Tibial artery (tissue), 4 donors: ENCODE results near the gene ATN1.
"Not testable (repeated sequence)": the region's sequence is repeated elsewhere in the genome, so short reads cannot be mapped to it uniquely, and the experiment has no call there.

Experiments used
- DNase-seq, 2 donors: peaks; one replicate each; pipeline ENCODE4 v3.0.0-alpha.2; 2019
- H3K27ac ChIP-seq, 2 donors: fragments of 200-600 bp; sonication (generic) in 1 of 2; 1 replicate in 1 of 2; 2 replicates in 1 of 2; pipeline ENCODE4 v1.5.1; 2018 to 2019; ENCODE audit warnings: mild to moderate bottlenecking in 1 of 2
- H3K27me3 ChIP-seq, 2 donors: fragments of 200-600 bp; sonication (generic) in 1 of 2; one replicate each; pipeline versions ENCODE4 v1.5.1 to v1.6.0; 2016 to 2019
- H3K36me3 ChIP-seq, 3 donors: fragments of 200-600 bp; sonication (generic) in 2 of 3; one replicate each; pipeline ENCODE4 v1.5.1; 2016 to 2019; ENCODE audit warnings: mild to moderate bottlenecking in 2 of 3
- H3K4me1 ChIP-seq, 4 donors: fragments of 200-600 bp; sonication (generic) in 2 of 4; 1 replicate in 3 of 4; 2 replicates in 1 of 4; pipeline ENCODE4 v1.5.1; 2016 to 2019
- H3K4me3 ChIP-seq, 2 donors: fragments of 200-600 bp; sonication (generic) in 1 of 2; 1 replicate in 1 of 2; 2 replicates in 1 of 2; pipeline ENCODE4 v1.5.1; 2018 to 2019; ENCODE audit warnings: mild to moderate bottlenecking in 2 of 2
- H3K9me3 ChIP-seq, 3 donors: fragments of 200-600 bp; sonication (generic) in 1 of 3; one replicate each; pipeline ENCODE4 v1.5.1; 2016 to 2019
- CTCF ChIP-seq, 2 experiments: fragments of 200-600 bp in 1 of 2; fragments of 450-650 bp in 1 of 2; IDR thresholded peaks; one replicate each; pipeline ENCODE4 v1.5.1; 2017 to 2019; ENCODE audit warnings: antibody characterized with exemption in 2 of 2, mild to moderate bottlenecking in 1 of 2, moderate library complexity in 1 of 2
- intact Hi-C: fragments of 100-400 bp; cut with DNase I; formaldehyde crosslinking; loops from one replicate; pipeline ENCODE4 v1.15.0; 2023; ENCODE audit warnings: low total_unique reads

ATN1 gene

GRCh38 chr12:6887460-6887859, 40.3 kb upstream of the ATN1 start:
- Histone ChIP-seq H3K36me3 (peaks cover 8 to 34% (median 21%) of the 10 kb centered on the region in 3 donors), H3K27ac (no peak overlapping the region)
- DNase-seq = no peak

GRCh38 chr12:6888360-6888759, 39.4 kb upstream of the ATN1 start:
- no peak for DNase-seq

More at GRCh38 chr12:6887460-6887859, 40.3 kb upstream of the ATN1 start:
- intact Hi-C loops = no loop called here
- Histone ChIP-seq H3K4me1 (peaks cover 0 to 15% (median 5%) of the 10 kb centered on the region in 4 donors), H3K9me3 (no peaks in the 10 kb centered on the region), H3K4me3 (no peak overlapping the region), H3K27me3 (peaks cover 0 to 3% of the 10 kb centered on the region in 2 donors)
- TF ChIP-seq CTCF (IDR thresholded peaks at IDR 0.05) = no peak

GRCh38 chr12:6888794-6889193, 39.0 kb upstream of the ATN1 start:
- H3K27me3 ChIP-seq, H3K9me3 ChIP-seq, DNase-seq, intact Hi-C loops, H3K27ac ChIP-seq, H3K4me3 ChIP-seq: not testable (repeated sequence)
- Histone ChIP-seq H3K4me1 (peaks cover 0 to 15% (median 5%) of the 10 kb centered on the region in 4 donors), H3K36me3 (peaks cover 6 to 20% (median 11%) of the 10 kb centered on the region in 3 donors)

More at GRCh38 chr12:6888360-6888759, 39.4 kb upstream of the ATN1 start:
- TF ChIP-seq CTCF (IDR thresholded peaks at IDR 0.05) = no peak
- intact Hi-C loops = no loop called here
- Histone ChIP-seq H3K27ac (no peak overlapping the region), H3K9me3 (no peaks in the 10 kb centered on the region), H3K4me3 (no peak overlapping the region), H3K4me1 (peaks cover 0 to 15% (median 5%) of the 10 kb centered on the region in 4 donors), H3K36me3 (peaks cover 8 to 25% (median 14%) of the 10 kb centered on the region in 3 donors), H3K27me3 (peaks cover 0 to 3% of the 10 kb centered on the region in 2 donors)

- H3K4me3 ChIP-seq, H3K9me3 ChIP-seq, H3K36me3 ChIP-seq, DNase-seq, H3K27me3 ChIP-seq, intact Hi-C loops: not testable (repeated sequence)
- Histone ChIP-seq H3K27ac (peak overlapping the region; percentile 80 to 93), H3K4me1 (peaks cover 0 to 15% (median 5%) of the 10 kb centered on the region in 4 donors)
These were observed 37.8 kb upstream of the ATN1 start for GRCh38 chr12:6889775-6890573.

GRCh38 chr12:6890789-6891645, 36.7 kb upstream of the ATN1 start:
- peak; percentile 94 to 99 for DNase-seq
- TF ChIP-seq CTCF (IDR thresholded peaks at IDR 0.05) = peak; percentile 89 to 92
- intact Hi-C loops = no loop called here
- Histone ChIP-seq H3K27ac (peak overlapping the region; percentile 80 to 93), H3K4me3 (peak overlapping the region; percentile 53 to 58), H3K9me3 (no peaks in the 10 kb centered on the region), H3K4me1 (peaks cover 0 to 15% (median 5%) of the 10 kb centered on the region in 4 donors), H3K27me3 (peaks cover 0 to 3% of the 10 kb centered on the region in 2 donors), H3K36me3 (no peaks in the 10 kb centered on the region)

GRCh38 chr12:6891646-6892001, 36.1 kb upstream of the ATN1 start:
- Histone ChIP-seq H3K36me3 (no peaks in the 10 kb centered on the region), H3K27me3 (peaks cover 0 to 3% of the 10 kb centered on the region in 2 donors), H3K9me3 (no peaks in the 10 kb centered on the region), H3K4me1 (peaks cover 0 to 15% (median 5%) of the 10 kb centered on the region in 4 donors), H3K4me3 (peak overlapping the region; percentile 53 to 58), H3K27ac (peak overlapping the region; percentile 80 to 93)
- no peak for TF ChIP-seq CTCF (IDR thresholded peaks at IDR 0.05)
- DNase-seq = no peak
- intact Hi-C loops = no loop called here

GRCh38 chr12:6892683-6893082, 35.1 kb upstream of the ATN1 start:
- H3K36me3 ChIP-seq, H3K9me3 ChIP-seq, intact Hi-C loops, H3K27ac ChIP-seq, H3K27me3 ChIP-seq, DNase-seq, H3K4me3 ChIP-seq: not testable (repeated sequence)
- H3K4me1 ChIP-seq = peaks cover 0 to 15% (median 5%) of the 10 kb centered on the region in 4 donors
